Activated naive CD4-positive, alpha-beta T cell treated with anti-CD3 and anti-CD28 coated beads, Interleukin-2, amount 50 U/mL, for 24 hours (primary cell): ENCODE data around the gene DEDD.
"Not testable (repeated sequence)": the region's sequence is repeated elsewhere in the genome, so short reads cannot be mapped to it uniquely, and the experiment has no call there.

Source experiments
- H3K27ac Mint-ChIP-seq: one replicate; pipeline ENCODE4 v1.8.0; 2021; ENCODE audit warnings: mild to moderate bottlenecking, mixed read lengths
- H3K27me3 Mint-ChIP-seq: one replicate; pipeline ENCODE4 v1.8.0; 2021; ENCODE audit warnings: mixed read lengths
- H3K36me3 Mint-ChIP-seq: one replicate; pipeline ENCODE4 v1.8.0; 2021; ENCODE audit warnings: mixed read lengths
- H3K4me1 Mint-ChIP-seq: one replicate; pipeline ENCODE4 v1.8.0; 2021; ENCODE audit warnings: mixed read lengths
- H3K4me3 Mint-ChIP-seq: one replicate; pipeline ENCODE4 v1.8.0; 2021; ENCODE audit warnings: mild to moderate bottlenecking, mixed read lengths
- H3K9me3 Mint-ChIP-seq: one replicate; pipeline ENCODE4 v1.8.0; 2021; ENCODE audit warnings: mixed read lengths

The DEDD gene

GRCh38 chr1:161121042-161121650, 11.3 kb downstream of the DEDD start:
- peak overlapping the region; percentile 84 for H3K27ac Mint-ChIP-seq
- H3K4me1 Mint-ChIP-seq: peaks cover 46% of the 10 kb centered on the region
- no peaks in the 10 kb centered on the region for H3K9me3 Mint-ChIP-seq
- H3K36me3 Mint-ChIP-seq: peaks cover 13% of the 10 kb centered on the region
- H3K27me3 Mint-ChIP-seq: no peaks in the 10 kb centered on the region
- H3K4me3 Mint-ChIP-seq: peak overlapping the region; percentile 19

- H3K27me3 Mint-ChIP-seq: no peaks in the 10 kb centered on the region
- peaks cover 13% of the 10 kb centered on the region for H3K36me3 Mint-ChIP-seq
- H3K4me1 Mint-ChIP-seq: peaks cover 59% of the 10 kb centered on the region
- peak overlapping the region; percentile 96 for H3K27ac Mint-ChIP-seq
- H3K4me3 Mint-ChIP-seq: peak overlapping the region; percentile 90
- no peaks in the 10 kb centered on the region for H3K9me3 Mint-ChIP-seq
Observed at GRCh38 chr1:161119092-161119903, 13.2 kb downstream of the DEDD start.

- Mint-ChIP-seq H3K9me3 (no peaks in the 10 kb centered on the region), H3K4me1 (peaks cover 72% of the 10 kb centered on the region), H3K27me3 (no peaks in the 10 kb centered on the region), H3K36me3 (peaks cover 14% of the 10 kb centered on the region), H3K4me3 (peak within 1 kb of the TSS; percentile 90), H3K27ac (peak within 1 kb of the TSS; percentile 96)
Observed at GRCh38 chr1:161117759-161118581, 14.5 kb downstream of the DEDD start, which contains the start of the genes NIT1 and PFDN2. TSS of gene NIT1 (plus strand) at chr1:161118105. CDS start at chr1:161118177, 72 bp downstream. TSS of gene PFDN2 (minus strand) at chr1:161118037. CDS start at chr1:161118026, 11 bp downstream.

- H3K36me3 Mint-ChIP-seq: peaks cover 13% of the 10 kb centered on the region
- peak overlapping the region; percentile 90 for H3K4me3 Mint-ChIP-seq
- peaks cover 79% of the 10 kb centered on the region for H3K4me1 Mint-ChIP-seq
- not testable (repeated sequence) for H3K9me3 Mint-ChIP-seq, H3K27me3 Mint-ChIP-seq
- peak overlapping the region; percentile 61 for H3K27ac Mint-ChIP-seq
Observed at GRCh38 chr1:161115961-161116360, 16.5 kb downstream of the DEDD start.

GRCh38 chr1:161115132-161115711, 17.2 kb downstream of the DEDD start:
- H3K27ac Mint-ChIP-seq: peak overlapping the region; percentile 61
- H3K4me3 Mint-ChIP-seq: peak overlapping the region; percentile 90
- H3K27me3 Mint-ChIP-seq: no peaks in the 10 kb centered on the region
- H3K36me3 Mint-ChIP-seq: peaks cover 13% of the 10 kb centered on the region
- peaks cover 74% of the 10 kb centered on the region for H3K4me1 Mint-ChIP-seq
- H3K9me3 Mint-ChIP-seq: no peaks in the 10 kb centered on the region

- Mint-ChIP-seq H3K27me3 (no peaks in the 10 kb centered on the region), H3K4me1 (peaks cover 67% of the 10 kb centered on the region), H3K9me3 (no peaks in the 10 kb centered on the region), H3K27ac (peak overlapping the region; percentile 24), H3K36me3 (peaks cover 13% of the 10 kb centered on the region), H3K4me3 (peak overlapping the region; percentile 31)
Observed at GRCh38 chr1:161114556-161114955, 17.9 kb downstream of the DEDD start.

GRCh38 chr1:161113915-161114314, 18.6 kb downstream of the DEDD start:
- no peaks in the 10 kb centered on the region for H3K9me3 Mint-ChIP-seq
- H3K27ac Mint-ChIP-seq: peak overlapping the region; percentile 7
- H3K4me3 Mint-ChIP-seq: peak overlapping the region; percentile 31
- peaks cover 16% of the 10 kb centered on the region for H3K36me3 Mint-ChIP-seq
- peaks cover 67% of the 10 kb centered on the region for H3K4me1 Mint-ChIP-seq
- no peaks in the 10 kb centered on the region for H3K27me3 Mint-ChIP-seq

GRCh38 chr1:161111527-161111926, 20.9 kb downstream of the DEDD start:
- H3K4me1 Mint-ChIP-seq: peaks cover 59% of the 10 kb centered on the region

GRCh38 chr1:161111117-161111516, 21.4 kb downstream of the DEDD start:
- H3K27ac Mint-ChIP-seq: no peak overlapping the region
- H3K4me3 Mint-ChIP-seq: no peak overlapping the region
- H3K9me3 Mint-ChIP-seq: no peaks in the 10 kb centered on the region
- H3K27me3 Mint-ChIP-seq: no peaks in the 10 kb centered on the region
- peaks cover 59% of the 10 kb centered on the region for H3K4me1 Mint-ChIP-seq
- peaks cover 17% of the 10 kb centered on the region for H3K36me3 Mint-ChIP-seq

More at GRCh38 chr1:161111527-161111926, 20.9 kb downstream of the DEDD start:
- Mint-ChIP-seq H3K4me3 (no peak overlapping the region), H3K9me3 (no peaks in the 10 kb centered on the region), H3K27me3 (no peaks in the 10 kb centered on the region), H3K36me3 (peaks cover 15% of the 10 kb centered on the region), H3K27ac (no peak overlapping the region)

GRCh38 chr1:161106431-161106830, 26.0 kb downstream of the DEDD start:
- Mint-ChIP-seq H3K4me1 (peaks cover 35% of the 10 kb centered on the region), H3K27ac (no peak overlapping the region), H3K9me3 (no peaks in the 10 kb centered on the region), H3K4me3 (no peak overlapping the region), H3K36me3 (peaks cover 12% of the 10 kb centered on the region), H3K27me3 (no peaks in the 10 kb centered on the region)

GRCh38 chr1:161100556-161100955, 31.9 kb downstream of the DEDD start:
- H3K27ac Mint-ChIP-seq: no peak overlapping the region
- no peak overlapping the region for H3K4me3 Mint-ChIP-seq
- H3K36me3 Mint-ChIP-seq: peaks cover 4% of the 10 kb centered on the region
- peaks cover 41% of the 10 kb centered on the region for H3K4me1 Mint-ChIP-seq
- H3K27me3 Mint-ChIP-seq: no peaks in the 10 kb centered on the region
- no peaks in the 10 kb centered on the region for H3K9me3 Mint-ChIP-seq

- Mint-ChIP-seq H3K4me1 (peaks cover 42% of the 10 kb centered on the region), H3K4me3 (peak overlapping the region; percentile 86), H3K27me3 (no peaks in the 10 kb centered on the region), H3K27ac (peak overlapping the region; percentile 88), H3K36me3 (peaks cover 2% of the 10 kb centered on the region), H3K9me3 (no peaks in the 10 kb centered on the region)
Observed at GRCh38 chr1:161099090-161099802, 33.2 kb downstream of the DEDD start.

GRCh38 chr1:161098210-161099068, 34.0 kb downstream of the DEDD start, which contains the start of gene KLHDC9:
TSS of gene KLHDC9 (plus strand) at chr1:161098361. CDS start at chr1:161098536, 175 bp downstream.
- Mint-ChIP-seq H3K4me3 (peak within 1 kb of the TSS; percentile 89), H3K36me3 (peaks cover 2% of the 10 kb centered on the region), H3K27me3 (no peaks in the 10 kb centered on the region), H3K9me3 (no peaks in the 10 kb centered on the region), H3K4me1 (peaks cover 43% of the 10 kb centered on the region), H3K27ac (peak within 1 kb of the TSS; percentile 98)

- H3K4me1 Mint-ChIP-seq: peaks cover 63% of the 10 kb centered on the region
- H3K36me3 Mint-ChIP-seq: peaks cover 2% of the 10 kb centered on the region
- H3K4me3 Mint-ChIP-seq: peak overlapping the region; percentile 28
- H3K9me3 Mint-ChIP-seq: no peaks in the 10 kb centered on the region
- no peaks in the 10 kb centered on the region for H3K27me3 Mint-ChIP-seq
- peak overlapping the region; percentile 60 for H3K27ac Mint-ChIP-seq
Observed at GRCh38 chr1:161096530-161096929, 35.9 kb downstream of the DEDD start.
